Psoas muscle (tissue), 8 donors: ENCODE results near the gene XPNPEP2. TPM values are rescaled to one million over a fixed set of nuclear protein-coding genes. Genes with fewer than 3 reads are reported as not detected.

Experiments used
- ATAC-seq, 4 donors: fragments of 200-7000 bp; cut with Tn5 transposase; one replicate each; pipeline ENCODE4 v1.9.1; 2020; ENCODE audit warnings: moderate library complexity in 3 of 4, mild to moderate bottlenecking in 2 of 4
- DNase-seq, 2 donors: peaks; one replicate each; pipeline ENCODE4 v3.0.0-alpha.2; 2020
- H3K27ac ChIP-seq: fragments of 200-600 bp; one replicate; pipeline ENCODE4 v1.8.0; 2022
- H3K27me3 ChIP-seq, 3 donors: fragments of 200-600 bp in 1 of 3; one replicate each; pipeline versions ENCODE4 v1.6.1 to v1.8.0; 2013 to 2022; ENCODE audit warnings: low read length in 2 of 3, mild to moderate bottlenecking in 2 of 3, moderate library complexity in 1 of 3; ENCODE audit not compliant: insufficient read depth in 3 of 3
- H3K36me3 ChIP-seq, 2 donors: fragments of 200-600 bp in 1 of 2; one replicate each; pipeline versions ENCODE4 v1.6.1 to v1.8.0; 2013 to 2022; ENCODE audit warnings: low read depth in 1 of 2, mild to moderate bottlenecking in 1 of 2, moderate library complexity in 1 of 2; ENCODE audit not compliant: insufficient read depth in 1 of 2
- H3K4me1 ChIP-seq: fragments of 200-600 bp; one replicate; pipeline ENCODE4 v1.8.0; 2022
- H3K4me3 ChIP-seq: fragments of 200-600 bp; one replicate; pipeline ENCODE4 v1.8.0; 2022; ENCODE audit warnings: mild to moderate bottlenecking
- H3K9me3 ChIP-seq: fragments of 200-600 bp; one replicate; pipeline ENCODE4 v1.8.0; 2022
- CTCF ChIP-seq: fragments of 200-600 bp; IDR thresholded peaks from one replicate; pipeline ENCODE4 v1.8.0; 2022; ENCODE audit warnings: antibody characterized with exemption
- WGBS, 3 donors: extraction: QIAGEN DNeasy Blood & Tissue Kit; methylation state at CpG; one replicate each; pipeline versions ENCODE4 v1.1.6 to v1.1.7; 2013; 5-methylcytosine and 5-hydroxymethylcytosine counted together
- intact Hi-C, 2 donors: fragments of 100-400 bp; cut with DNase I; formaldehyde crosslinking; loops; one replicate each; pipeline versions ENCODE4 v1.11.0 to v1.14.2; 2022
- polyA plus RNA-seq, 3 donors: library from polyadenylated mRNA; stranded (reverse); fragments of 200-250 nt; gene quantifications; one replicate each; pipeline ENCODE4 v1.2.3, GENCODE V29; 2013
- total RNA-seq, 4 donors: library from RNA; stranded (reverse); fragmentation: NEBNext Ultra II Directional in 2 of 4; extraction: Animal tissue kit (Norgen Biotek cat#: 25700) in 2 of 4; gene quantifications; one replicate each; pipeline versions ENCODE4 v1.2.1 to v1.2.4, GENCODE V29; 2021 to 2023
- donor health status: healthy with polysubstance abuse.
- donor health status: DM: no; HTN: no; CAD: no; lungs with moderate emphysema.
- donor health status: Bipolar disorder and iron deficiency.
- donor health status: healthy.
- donor health status: DM: yes; HTN: yes; CAD: no.
- donor health status: DM: no; HTN: no; CAD: no.
- donor health status: DM: no; HTN: no; CAD: no.
- donor health status: DM: yes; HTN: yes; CAD: no.

XPNPEP2 gene
- total and polyA plus RNA-seq, 7 donors, result 0.25 to 0.97 (median 0.44) TPM

- 56 to 66% (median 62%) methylated on average over 8 of the region's 8 CpGs for WGBS, 3 donors
- Histone ChIP-seq H3K4me1 (no peaks in the 10 kb centered on the region), H3K4me3 (no peak overlapping the region), H3K36me3 (no peaks in the 10 kb centered on the region), H3K9me3 (no peaks in the 10 kb centered on the region), H3K27ac (no peak overlapping the region), H3K27me3 (no peaks in the 10 kb centered on the region)
- no peak for TF ChIP-seq CTCF
- DNase-seq (peak in 1 of 2 donors; percentile 14), ATAC-seq (peak in 1 of 4 donors; percentile 49)
- intact Hi-C loops, result no loop called here
These were observed 30.0 kb downstream of the XPNPEP2 start for GRCh38 chrX:129768586-129769466.

GRCh38 chrX:129769467-129770154 is 30.8 kb downstream of the XPNPEP2 start:
- WGBS, 3 donors, result 50 to 61% (median 50%) methylated on average over 9 of the region's 9 CpGs
- intact Hi-C loops, result no loop called here
- DNase-seq, result peak in 1 of 2 donors; percentile 46
- H3K27ac ChIP-seq, result no peak overlapping the region
- ATAC-seq, result no peak
- H3K27me3 ChIP-seq, result no peaks in the 10 kb centered on the region
- H3K4me1 ChIP-seq, result no peaks in the 10 kb centered on the region
- H3K4me3 ChIP-seq, result no peak overlapping the region
- no peaks in the 10 kb centered on the region for H3K36me3 ChIP-seq
- TF ChIP-seq CTCF, result no peak
- no peaks in the 10 kb centered on the region for H3K9me3 ChIP-seq

DNA sequence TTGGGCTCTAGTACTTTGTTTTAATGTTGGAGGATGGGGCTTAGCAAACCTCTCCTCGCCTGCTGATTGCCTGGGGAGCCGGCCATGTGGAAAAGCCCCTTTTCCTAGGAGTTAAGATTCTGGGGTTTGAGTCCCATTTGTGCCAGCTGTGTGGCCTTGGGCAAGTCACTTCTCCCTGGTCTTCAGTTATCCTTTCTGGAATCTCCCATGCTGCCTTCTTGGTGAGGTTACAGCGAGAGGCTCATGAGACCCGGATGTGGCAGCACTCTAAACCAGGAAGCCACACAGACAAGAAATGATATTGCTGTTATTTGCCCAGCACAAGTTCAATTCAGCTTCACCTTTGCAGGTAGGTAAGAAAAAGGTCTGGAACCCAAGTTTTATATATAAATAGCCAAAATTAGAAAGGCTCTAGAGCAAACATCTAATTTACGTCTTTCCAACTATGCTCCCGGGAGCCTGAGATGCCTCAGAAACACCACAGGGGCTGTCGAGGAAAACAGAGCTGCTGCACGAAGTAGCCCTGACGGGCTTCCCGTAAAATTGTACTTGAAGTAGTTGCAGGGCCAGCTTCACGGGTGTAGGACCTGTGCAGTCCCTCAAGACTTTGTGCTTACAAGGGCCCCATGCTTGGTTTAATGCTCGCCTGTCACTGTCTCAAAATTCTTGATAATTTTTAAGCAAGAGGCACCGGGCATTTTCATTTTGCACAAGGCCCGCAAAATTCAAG is 32.7 kb downstream of the XPNPEP2 start:
- 74 to 87% (median 85%) methylated on average over 14 of the region's 14 CpGs for WGBS, 3 donors
- intact Hi-C loops, result no loop called here

More for the DNA sequence above, 32.7 kb downstream of the XPNPEP2 start:
- Histone ChIP-seq H3K27me3 (no peaks in the 10 kb centered on the region), H3K4me3 (no peak overlapping the region), H3K9me3 (no peaks in the 10 kb centered on the region), H3K27ac (no peak overlapping the region), H3K4me1 (no peaks in the 10 kb centered on the region), H3K36me3 (no peaks in the 10 kb centered on the region)
- ATAC-seq (no peak), DNase-seq (peak in 1 of 2 donors; percentile 26)
- TF ChIP-seq CTCF, result no peak
